ENCODE results near the gene LENG8.
"Not testable (repeated sequence)": the region's sequence is repeated elsewhere in the genome, so short reads cannot be mapped to it uniquely, and the experiment has no call there.

Gene LENG8

GRCh38 chr19:54489341-54489740, 40.3 kb downstream of the LENG8 start:
- no peak for DNase-seq

- no peak for DNase-seq
Measured at GRCh38 chr19:54489766-54490165, 40.8 kb downstream of the LENG8 start.

- DNase-seq = no peak
Measured at GRCh38 chr19:54492568-54492967, 43.6 kb downstream of the LENG8 start.

- not testable (repeated sequence) for DNase-seq
Measured at GRCh38 chr19:54493056-54493455, 44.1 kb downstream of the LENG8 start.

GRCh38 chr19:54493967-54494585, 45.1 kb downstream of the LENG8 start:
- DNase-seq = no peak

- not testable (repeated sequence) for DNase-seq
Measured at GRCh38 chr19:54495284-54495683, 46.3 kb downstream of the LENG8 start.

GRCh38 chr19:54497747-54498450, 48.9 kb downstream of the LENG8 start:
- not testable (repeated sequence) for DNase-seq

GRCh38 chr19:54498451-54498772, 49.4 kb downstream of the LENG8 start:
- DNase-seq = not testable (repeated sequence)

GRCh38 chr19:54502518-54503048, 53.6 kb downstream of the LENG8 start, which contains the start of gene LAIR2:
Gene LAIR2, plus strand, starts transcription at chr19:54502831. Its CDS starts 88 bp downstream, at chr19:54502919.
- DNase-seq = no peak

- DNase-seq = not testable (repeated sequence)
Measured at GRCh38 chr19:54505542-54505941, 56.5 kb downstream of the LENG8 start.

- DNase-seq = no peak
Measured at GRCh38 chr19:54506079-54506478, 57.1 kb downstream of the LENG8 start.

- not testable (repeated sequence) for DNase-seq
Measured at GRCh38 chr19:54507038-54507717, 58.2 kb downstream of the LENG8 start.

GRCh38 chr19:54507824-54508223, 58.8 kb downstream of the LENG8 start:
- no peak for DNase-seq

GRCh38 chr19:54508487-54508886, 59.5 kb downstream of the LENG8 start:
- DNase-seq = not testable (repeated sequence)

- DNase-seq = not testable (repeated sequence)
Measured at GRCh38 chr19:54509200-54509940, 60.4 kb downstream of the LENG8 start.

Measured in SW 1271 (cell line).